Caco-2 (cell line): Measurements from ENCODE around the gene DLG2. TPM values are rescaled to one million over a fixed set of nuclear protein-coding genes. Genes with fewer than 3 reads are reported as not detected.

ENCODE experiments used
- BruUV-seq: library from RNA; stranded (reverse); fragments of 400-500 nt; replicated peaks from 2 replicates; lab custom pipeline; 2021; lab: Mats Ljungman, UMichigan
- CTCF ChIA-PET: fragments of 300-600 bp; sonication (Branson Sonifier 250); formaldehyde crosslinking; loops from one replicate; lab custom pipeline; 2022; ENCODE audit warnings: antibody characterized with exemption; lab: Charles Lee
- POLR2A ChIA-PET: fragments of 300-600 bp; sonication (Branson Sonifier 250); formaldehyde crosslinking; loops from one replicate; lab custom pipeline; 2022; ENCODE audit warnings: antibody characterized with exemption; lab: Charles Lee
- DNase-seq, 2 experiments: peaks; one replicate each; pipeline versions ENCODE4 v3.0.0 to v3.0.0-alpha.2; 2020 to 2022
- H3K27me3 ChIP-seq: replicated peaks from 2 replicates; pipeline ENCODE4 v1.6.0; 2011; ENCODE audit warnings: low read length; ENCODE audit not compliant: control insufficient read depth, insufficient read depth
- H3K36me3 ChIP-seq: 2 replicates; pipeline ENCODE4 v1.5.1; 2011; ENCODE audit warnings: low read length; ENCODE audit not compliant: control insufficient read depth, insufficient read depth
- H3K4me1 ChIP-seq: fragments of 250-450 bp; sonication (Bioruptor Pico); 2 replicates; pipeline ENCODE4 v1.5.1; 2020; ENCODE audit warnings: mild to moderate bottlenecking
- H3K4me3 ChIP-seq: 2 replicates; pipeline ENCODE4 v1.5.1; 2011; ENCODE audit warnings: low read depth, mild to moderate bottlenecking, control low read depth, low read length
- H3K9me3 ChIP-seq: fragments of 250-450 bp; sonication (Bioruptor Pico); 2 replicates; pipeline ENCODE4 v1.5.1; 2020; ENCODE audit warnings: mild to moderate bottlenecking, moderate library complexity
- H3K27ac Mint-ChIP-seq: one replicate; pipeline ENCODE4 v1.8.0; 2022; ENCODE audit warnings: mixed read lengths; ENCODE audit not compliant: unreplicated experiment
- H3K27me3 Mint-ChIP-seq: one replicate; pipeline ENCODE4 v1.8.0; 2022; ENCODE audit warnings: mixed read lengths; ENCODE audit not compliant: insufficient read depth, unreplicated experiment
- H3K36me3 Mint-ChIP-seq: one replicate; pipeline ENCODE4 v1.8.0; 2022; ENCODE audit warnings: mild to moderate bottlenecking, mixed read lengths; ENCODE audit not compliant: insufficient read depth, unreplicated experiment
- H3K4me1 Mint-ChIP-seq: one replicate; pipeline ENCODE4 v1.8.0; 2022; ENCODE audit warnings: low read depth, mixed read lengths; ENCODE audit not compliant: unreplicated experiment
- H3K4me3 Mint-ChIP-seq: one replicate; pipeline ENCODE4 v1.8.0; 2022; ENCODE audit warnings: mild to moderate bottlenecking, moderate library complexity, mixed read lengths; ENCODE audit not compliant: unreplicated experiment
- H3K9me3 Mint-ChIP-seq: one replicate; pipeline ENCODE4 v1.8.0; 2022; ENCODE audit warnings: mixed read lengths; ENCODE audit not compliant: unreplicated experiment
- intact Hi-C: fragments of 100-400 bp; cut with micrococcal nuclease; formaldehyde crosslinking; loops from one replicate; pipeline ENCODE4 v1.10.0; 2022; ENCODE audit not compliant: unreplicated experiment
- total RNA-seq: library from RNA; stranded (reverse); gene quantifications from 2 replicates; pipeline ENCODE4 v1.2.3, GENCODE V29; 2022
- TF ChIP-seq, protein P1 (sequence below), 2 experiments: fragments of 200-600 bp in 1 of 2; IDR thresholded peaks; 1 replicate in 1 of 2; 2 replicates in 1 of 2; pipeline versions ENCODE4 v1.5.1 to v1.8.0; 2011 to 2022; ENCODE audit warnings: antibody characterized with exemption in 1 of 2, control low read depth in 1 of 2, inconsistent platforms in 1 of 2, low read depth in 1 of 2, low read length in 1 of 2, mild to moderate bottlenecking in 1 of 2, moderate library complexity in 1 of 2; ENCODE audit not compliant: insufficient read depth in 1 of 2, severe bottlenecking in 1 of 2, unreplicated experiment in 1 of 2

The DLG2 gene
- total RNA-seq, 1 experiment from 2014 or later, result 21.6 TPM

DNA sequence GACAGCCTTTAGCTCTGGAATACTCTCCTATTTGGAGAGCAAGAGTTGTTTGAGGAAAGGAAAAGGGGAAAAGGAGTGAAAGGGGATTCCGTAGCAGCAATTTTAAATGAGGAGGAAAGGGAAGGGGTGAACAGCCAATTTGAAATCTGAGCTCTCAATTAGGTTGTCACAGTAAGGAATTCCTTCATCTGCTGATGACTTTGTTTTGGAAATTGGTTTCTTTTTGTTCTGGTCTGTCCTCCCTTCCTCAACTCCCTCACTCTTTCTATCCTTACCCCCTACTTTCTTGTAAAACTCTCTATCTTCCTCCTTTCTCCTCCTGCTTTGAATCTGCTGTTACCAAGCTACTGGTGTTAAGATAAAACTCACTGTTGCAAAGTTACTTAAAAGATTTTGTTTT is 1155.6 kb downstream of the DLG2 start:
- Mint-ChIP-seq H3K4me1 (no peaks in the 10 kb centered on the region), H3K27ac (no peak overlapping the region), H3K9me3 (no peaks in the 10 kb centered on the region), H3K27me3 (no peaks in the 10 kb centered on the region), H3K36me3 (no peaks in the 10 kb centered on the region), H3K4me3 (no peak overlapping the region)
- intact Hi-C loops, result no loop called here
- no peak for DNase-seq
- no peaks in the 10 kb centered on the region for H3K27me3 ChIP-seq
- TF ChIP-seq, protein P1, sequence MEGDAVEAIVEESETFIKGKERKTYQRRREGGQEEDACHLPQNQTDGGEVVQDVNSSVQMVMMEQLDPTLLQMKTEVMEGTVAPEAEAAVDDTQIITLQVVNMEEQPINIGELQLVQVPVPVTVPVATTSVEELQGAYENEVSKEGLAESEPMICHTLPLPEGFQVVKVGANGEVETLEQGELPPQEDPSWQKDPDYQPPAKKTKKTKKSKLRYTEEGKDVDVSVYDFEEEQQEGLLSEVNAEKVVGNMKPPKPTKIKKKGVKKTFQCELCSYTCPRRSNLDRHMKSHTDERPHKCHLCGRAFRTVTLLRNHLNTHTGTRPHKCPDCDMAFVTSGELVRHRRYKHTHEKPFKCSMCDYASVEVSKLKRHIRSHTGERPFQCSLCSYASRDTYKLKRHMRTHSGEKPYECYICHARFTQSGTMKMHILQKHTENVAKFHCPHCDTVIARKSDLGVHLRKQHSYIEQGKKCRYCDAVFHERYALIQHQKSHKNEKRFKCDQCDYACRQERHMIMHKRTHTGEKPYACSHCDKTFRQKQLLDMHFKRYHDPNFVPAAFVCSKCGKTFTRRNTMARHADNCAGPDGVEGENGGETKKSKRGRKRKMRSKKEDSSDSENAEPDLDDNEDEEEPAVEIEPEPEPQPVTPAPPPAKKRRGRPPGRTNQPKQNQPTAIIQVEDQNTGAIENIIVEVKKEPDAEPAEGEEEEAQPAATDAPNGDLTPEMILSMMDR (IDR thresholded peaks at IDR 0.05; ENCODE audit: insufficient read depth in 1 of 2, low read depth in 1 of 2, low read length in 1 of 2, severe bottlenecking in 1 of 2, unreplicated experiment in 1 of 2), result no peak
- CTCF ChIA-PET, result no interaction called here
- H3K4me1 ChIP-seq, result no peaks in the 10 kb centered on the region
- H3K9me3 ChIP-seq, result no peaks in the 10 kb centered on the region
- POLR2A ChIA-PET, result no interaction called here
- no peaks in the 10 kb centered on the region for H3K36me3 ChIP-seq
- H3K4me3 ChIP-seq, result no peak overlapping the region
- BruUV-seq, result no TSS peak

GRCh38 chr11:84468235-84468634 is 1158.9 kb downstream of the DLG2 start:
- Mint-ChIP-seq H3K4me1 (no peaks in the 10 kb centered on the region), H3K36me3 (no peaks in the 10 kb centered on the region), H3K9me3 (no peaks in the 10 kb centered on the region), H3K4me3 (no peak overlapping the region), H3K27me3 (no peaks in the 10 kb centered on the region), H3K27ac (no peak overlapping the region)
- Histone ChIP-seq H3K27me3 (no peaks in the 10 kb centered on the region), H3K36me3 (no peaks in the 10 kb centered on the region), H3K4me3 (no peak overlapping the region), H3K4me1 (no peaks in the 10 kb centered on the region), H3K9me3 (no peaks in the 10 kb centered on the region)
- DNase-seq, result no peak
- intact Hi-C loops, result no loop called here
- no TSS peak for BruUV-seq
- TF ChIP-seq, protein P1 (IDR thresholded peaks at IDR 0.05; ENCODE audit: insufficient read depth in 1 of 2, low read depth in 1 of 2, low read length in 1 of 2, severe bottlenecking in 1 of 2, unreplicated experiment in 1 of 2), result no peak
- POLR2A ChIA-PET, result no interaction called here
- CTCF ChIA-PET, result no interaction called here

DNA sequence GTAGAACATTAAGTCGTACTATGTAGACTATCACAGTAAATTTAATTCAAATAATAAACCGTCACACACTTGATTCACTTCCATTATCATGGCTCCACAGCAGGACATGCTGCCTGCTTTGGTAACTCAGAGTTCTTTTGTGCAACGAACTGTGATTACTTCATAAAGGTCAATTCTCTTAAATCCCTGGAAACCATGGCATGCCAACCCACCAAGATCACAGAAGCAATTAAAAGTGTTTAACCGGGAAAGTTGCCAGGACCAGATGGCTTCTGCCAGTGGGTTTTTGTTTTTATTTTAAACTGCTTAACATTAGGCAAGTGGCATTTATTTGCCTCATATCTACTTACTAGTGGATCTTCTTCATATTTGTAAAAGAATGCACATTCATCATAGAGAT is 1162.1 kb downstream of the DLG2 start:
- no TSS peak for BruUV-seq
- TF ChIP-seq, protein P1 (IDR thresholded peaks at IDR 0.05; ENCODE audit: insufficient read depth in 1 of 2, low read depth in 1 of 2, low read length in 1 of 2, severe bottlenecking in 1 of 2, unreplicated experiment in 1 of 2), result no peak
- POLR2A ChIA-PET, result no interaction called here
- CTCF ChIA-PET, result no interaction called here
- no peak overlapping the region for H3K27ac Mint-ChIP-seq
- H3K4me1 Mint-ChIP-seq, result no peaks in the 10 kb centered on the region
- H3K9me3 Mint-ChIP-seq, result no peaks in the 10 kb centered on the region
- no peaks in the 10 kb centered on the region for H3K27me3 ChIP-seq
- no peaks in the 10 kb centered on the region for H3K9me3 ChIP-seq
- no peaks in the 10 kb centered on the region for H3K27me3 Mint-ChIP-seq
- H3K36me3 ChIP-seq, result no peaks in the 10 kb centered on the region
- H3K36me3 Mint-ChIP-seq, result no peaks in the 10 kb centered on the region
- no peak overlapping the region for H3K4me3 Mint-ChIP-seq
- no peak overlapping the region for H3K4me3 ChIP-seq
- no peak for DNase-seq
- no peaks in the 10 kb centered on the region for H3K4me1 ChIP-seq
- intact Hi-C loops, result no loop called here
